Measurements from ENCODE around the gene PKD1.

The PKD1 gene

GRCh38 chr16:2178321-2179106 is 42.8 kb upstream of the PKD1 start:
- Histone ChIP-seq H3K9me3 (peaks cover 7% of the 10 kb centered on the region), H3K4me1 (peaks cover 19% of the 10 kb centered on the region), H3K9ac (no peak overlapping the region), H3K36me3 (peaks cover 56% of the 10 kb centered on the region), H3K27me3 (no peaks in the 10 kb centered on the region), H3K4me3 (no peak overlapping the region), H3K27ac (no peak overlapping the region), H3K4me2 (no peak overlapping the region), H4K20me1 (peaks cover 29% of the 10 kb centered on the region)
- no peak for TF ChIP-seq Cebpa-rat (IDR thresholded peaks at IDR 0.05)

- peaks cover 10% of the 10 kb centered on the region for H3K4me1 ChIP-seq
- no peak overlapping the region for H3K27ac ChIP-seq
- no peak overlapping the region for H3K9ac ChIP-seq
- TF ChIP-seq Cebpa-rat (IDR thresholded peaks at IDR 0.05) = no peak
- peaks cover 22% of the 10 kb centered on the region for H4K20me1 ChIP-seq
- no peaks in the 10 kb centered on the region for H3K27me3 ChIP-seq
- H3K9me3 ChIP-seq = peaks cover 7% of the 10 kb centered on the region
- peaks cover 66% of the 10 kb centered on the region for H3K36me3 ChIP-seq
- no peak overlapping the region for H3K4me2 ChIP-seq
- H3K4me3 ChIP-seq = no peak overlapping the region
These were observed 41.9 kb upstream of the PKD1 start for GRCh38 chr16:2177561-2177960.

GRCh38 chr16:2177101-2177500 is 41.4 kb upstream of the PKD1 start:
- H3K36me3 ChIP-seq = peaks cover 68% of the 10 kb centered on the region

GRCh38 chr16:2176047-2176446 is 40.3 kb upstream of the PKD1 start:
- H4K20me1 ChIP-seq = peaks cover 26% of the 10 kb centered on the region
- no peak overlapping the region for H3K4me3 ChIP-seq
- peaks cover 7% of the 10 kb centered on the region for H3K9me3 ChIP-seq
- H3K4me1 ChIP-seq = peaks cover 11% of the 10 kb centered on the region
- no peak for TF ChIP-seq Cebpa-rat (IDR thresholded peaks at IDR 0.05)
- H3K36me3 ChIP-seq = peaks cover 79% of the 10 kb centered on the region
- no peak overlapping the region for H3K9ac ChIP-seq
- no peak overlapping the region for H3K27ac ChIP-seq
- no peak overlapping the region for H3K4me2 ChIP-seq
- no peaks in the 10 kb centered on the region for H3K27me3 ChIP-seq

More at GRCh38 chr16:2177101-2177500, 41.4 kb upstream of the PKD1 start:
- no peak overlapping the region for H3K27ac ChIP-seq
- no peaks in the 10 kb centered on the region for H3K27me3 ChIP-seq
- no peak overlapping the region for H3K4me2 ChIP-seq
- peaks cover 7% of the 10 kb centered on the region for H3K9me3 ChIP-seq
- peaks cover 6% of the 10 kb centered on the region for H3K4me1 ChIP-seq
- H3K9ac ChIP-seq = no peak overlapping the region
- no peak overlapping the region for H3K4me3 ChIP-seq
- H4K20me1 ChIP-seq = peaks cover 22% of the 10 kb centered on the region
- TF ChIP-seq Cebpa-rat (IDR thresholded peaks at IDR 0.05) = no peak

- Histone ChIP-seq H3K27me3 (no peaks in the 10 kb centered on the region), H3K4me2 (no peak overlapping the region), H3K36me3 (peaks cover 81% of the 10 kb centered on the region)
These were observed 39.8 kb upstream of the PKD1 start for GRCh38 chr16:2175454-2175853.

GRCh38 chr16:2174396-2175131 is 38.9 kb upstream of the PKD1 start:
- no peak overlapping the region for H3K9ac ChIP-seq
- peaks cover 74% of the 10 kb centered on the region for H3K36me3 ChIP-seq
- no peaks in the 10 kb centered on the region for H3K27me3 ChIP-seq
- TF ChIP-seq Cebpa-rat (IDR thresholded peaks at IDR 0.05) = no peak
- H3K4me2 ChIP-seq = no peak overlapping the region
- no peak overlapping the region for H3K27ac ChIP-seq
- no peak overlapping the region for H3K4me3 ChIP-seq
- H4K20me1 ChIP-seq = peaks cover 22% of the 10 kb centered on the region; the same call in 1 of the 2 replicates
- H3K9me3 ChIP-seq = peaks cover 7% of the 10 kb centered on the region
- H3K4me1 ChIP-seq = peaks cover 26% of the 10 kb centered on the region

More at GRCh38 chr16:2175454-2175853, 39.8 kb upstream of the PKD1 start:
- no peak for TF ChIP-seq Cebpa-rat (IDR thresholded peaks at IDR 0.05)
- no peak overlapping the region for H3K4me3 ChIP-seq
- H4K20me1 ChIP-seq = peaks cover 22% of the 10 kb centered on the region
- H3K27ac ChIP-seq = no peak overlapping the region
- peaks cover 7% of the 10 kb centered on the region for H3K9me3 ChIP-seq
- H3K9ac ChIP-seq = no peak overlapping the region
- H3K4me1 ChIP-seq = peaks cover 17% of the 10 kb centered on the region

- H3K4me2 ChIP-seq = no peak overlapping the region
- no peak overlapping the region for H3K27ac ChIP-seq
- H3K9me3 ChIP-seq = peaks cover 7% of the 10 kb centered on the region
- H3K36me3 ChIP-seq = peaks cover 75% of the 10 kb centered on the region
- peaks cover 29% of the 10 kb centered on the region for H4K20me1 ChIP-seq
- no peak for TF ChIP-seq Cebpa-rat (IDR thresholded peaks at IDR 0.05)
- H3K4me3 ChIP-seq = no peak overlapping the region
- H3K4me1 ChIP-seq = peaks cover 32% of the 10 kb centered on the region
- H3K9ac ChIP-seq = no peak overlapping the region
- H3K27me3 ChIP-seq = no peaks in the 10 kb centered on the region
These were observed 38.2 kb upstream of the PKD1 start for GRCh38 chr16:2173916-2174315.

GRCh38 chr16:2173366-2173765 is 37.7 kb upstream of the PKD1 start:
- Histone ChIP-seq H3K27ac (no peak overlapping the region), H3K4me2 (no peak overlapping the region), H4K20me1 (peaks cover 34% of the 10 kb centered on the region), H3K36me3 (peaks cover 78% of the 10 kb centered on the region), H3K4me1 (peaks cover 38% of the 10 kb centered on the region), H3K9me3 (peaks cover 5% of the 10 kb centered on the region), H3K27me3 (no peaks in the 10 kb centered on the region), H3K9ac (no peak overlapping the region), H3K4me3 (no peak overlapping the region)
- TF ChIP-seq Cebpa-rat (IDR thresholded peaks at IDR 0.05) = no peak

- peaks cover 78% of the 10 kb centered on the region for H3K36me3 ChIP-seq
- no peak overlapping the region for H3K4me2 ChIP-seq
- H3K4me3 ChIP-seq = no peak overlapping the region
- no peaks in the 10 kb centered on the region for H3K9me3 ChIP-seq
- no peak overlapping the region for H3K9ac ChIP-seq
- TF ChIP-seq Cebpa-rat (IDR thresholded peaks at IDR 0.05) = no peak
- H3K27me3 ChIP-seq = no peaks in the 10 kb centered on the region
- H3K4me1 ChIP-seq = peaks cover 43% of the 10 kb centered on the region
- peaks cover 40% of the 10 kb centered on the region for H4K20me1 ChIP-seq
- no peak overlapping the region for H3K27ac ChIP-seq
These were observed 37.1 kb upstream of the PKD1 start for GRCh38 chr16:2172688-2173335.

All from BLaER1 (cell line).